ENCODE measurements around the gene KIF16B. TPM values are rescaled to one million over a fixed set of nuclear protein-coding genes. Genes with fewer than 3 reads are reported as not detected.

KIF16B gene
- total and polyA plus RNA-seq, 2 donors (not counting 3 experiments of a cell fraction or from before 2014, with no cell fraction given) = 2.9 to 8.8 TPM

- Histone ChIP-seq H2AFZ (ENCODE audit: low read depth, low read length) (no peak overlapping the region), H3K4me3 (replicated peaks in 1 of 3; ENCODE audit: insufficient read depth in 1 of 3, low read depth in 1 of 3, low read length in 3 of 3) (no peak overlapping the region), H3K9ac (replicated peaks; ENCODE audit: extremely low read depth, insufficient read depth, low read length) (no peak overlapping the region), H3K9me1 (replicated peaks; ENCODE audit: control insufficient read depth, extremely low read depth, insufficient read depth, low read length) (no peaks in the 10 kb centered on the region), H4K20me1 (replicated peaks; ENCODE audit: control insufficient read depth, extremely low read depth, insufficient read depth, low read length) (no peaks in the 10 kb centered on the region), H3K79me2 (ENCODE audit: control insufficient read depth, insufficient read depth, low read length) (no peaks in the 10 kb centered on the region), H3K36me3 (ENCODE audit: control insufficient read depth in 2 of 2, extremely low read depth in 1 of 2, insufficient read depth in 2 of 2, low read length in 2 of 2) (no peaks in the 10 kb centered on the region), H3K27ac (ENCODE audit: insufficient read depth, low read depth, low read length) (no peak overlapping the region), H3K9me3 (replicated peaks; ENCODE audit: control insufficient read depth, insufficient read depth, low read length) (peaks cover 2% of the 10 kb centered on the region), H3K27me3 (ENCODE audit: control insufficient read depth in 2 of 2, insufficient read depth in 2 of 2, low read length in 2 of 2) (no peaks in the 10 kb centered on the region), H3K4me2 (ENCODE audit: insufficient read depth, low read length) (no peak overlapping the region), H3K4me1 (ENCODE audit: control insufficient read depth, extremely low read depth, insufficient read depth, low read length) (no peaks in the 10 kb centered on the region)
- CTCF ChIA-PET = interaction anchor here (1.2 kb wide), 1 partner anchor 81 kb away, joined by 3 read pairs; no protein-coding TSS in a partner anchor
- DNase-seq (ENCODE audit: low read depth, low spot score) (no peak), FAIRE-seq (no peak)
- POLR2A ChIA-PET = no interaction called here
- TF ChIP-seq MYC (IDR thresholded peaks at IDR 0.05; ENCODE audit: low read depth, low read length) (no peak), POLR2A (IDR thresholded peaks at IDR 0.05; ENCODE audit: low read depth, low read length) (no peak), GATA2 (IDR thresholded peaks at IDR 0.05; ENCODE audit: insufficient read depth, insufficient read length, low read depth, low read length) (no peak), POLR2AphosphoS5 (IDR thresholded peaks at IDR 0.05; ENCODE audit: insufficient read depth, low read depth, low read length) (no peak), JUN (IDR thresholded peaks at IDR 0.05; ENCODE audit: borderline replicate concordance, insufficient read depth, insufficient read length, low read depth) (no peak), FOS (IDR thresholded peaks at IDR 0.05; ENCODE audit: borderline replicate concordance, insufficient read depth, low read length) (no peak), EZH2 (IDR thresholded peaks at IDR 0.05; ENCODE audit: borderline replicate concordance, low read depth, low read length, severe bottlenecking) (no peak)
- TF ChIP-seq, protein P1, sequence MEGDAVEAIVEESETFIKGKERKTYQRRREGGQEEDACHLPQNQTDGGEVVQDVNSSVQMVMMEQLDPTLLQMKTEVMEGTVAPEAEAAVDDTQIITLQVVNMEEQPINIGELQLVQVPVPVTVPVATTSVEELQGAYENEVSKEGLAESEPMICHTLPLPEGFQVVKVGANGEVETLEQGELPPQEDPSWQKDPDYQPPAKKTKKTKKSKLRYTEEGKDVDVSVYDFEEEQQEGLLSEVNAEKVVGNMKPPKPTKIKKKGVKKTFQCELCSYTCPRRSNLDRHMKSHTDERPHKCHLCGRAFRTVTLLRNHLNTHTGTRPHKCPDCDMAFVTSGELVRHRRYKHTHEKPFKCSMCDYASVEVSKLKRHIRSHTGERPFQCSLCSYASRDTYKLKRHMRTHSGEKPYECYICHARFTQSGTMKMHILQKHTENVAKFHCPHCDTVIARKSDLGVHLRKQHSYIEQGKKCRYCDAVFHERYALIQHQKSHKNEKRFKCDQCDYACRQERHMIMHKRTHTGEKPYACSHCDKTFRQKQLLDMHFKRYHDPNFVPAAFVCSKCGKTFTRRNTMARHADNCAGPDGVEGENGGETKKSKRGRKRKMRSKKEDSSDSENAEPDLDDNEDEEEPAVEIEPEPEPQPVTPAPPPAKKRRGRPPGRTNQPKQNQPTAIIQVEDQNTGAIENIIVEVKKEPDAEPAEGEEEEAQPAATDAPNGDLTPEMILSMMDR (IDR thresholded peaks at IDR 0.05; ENCODE audit: extremely low read depth in 1 of 2, insufficient read depth in 1 of 2, low read depth in 1 of 2, low read length in 2 of 2) = no peak
- TF ChIP-seq, protein P2, sequence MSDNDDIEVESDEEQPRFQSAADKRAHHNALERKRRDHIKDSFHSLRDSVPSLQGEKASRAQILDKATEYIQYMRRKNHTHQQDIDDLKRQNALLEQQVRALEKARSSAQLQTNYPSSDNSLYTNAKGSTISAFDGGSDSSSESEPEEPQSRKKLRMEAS (IDR thresholded peaks at IDR 0.05; ENCODE audit: insufficient read depth, insufficient read length) = no peak
- no TSS peak for BruUV-seq (replicated peaks)
- dilution Hi-C loops (cut with MboI; ENCODE audit: extremely low pct_ligation_motif_present, low sequenced_read_pairs) = no loop called here
- intact Hi-C loops (cut with micrococcal nuclease) = no loop called here
Measured at GRCh38 chr20:16279320-16279719, 293.9 kb downstream of the KIF16B start.
